Endothelial cell (in vitro differentiated cells): Measurements from ENCODE around the gene DCDC2B. TPM values are rescaled to one million over a fixed set of nuclear protein-coding genes. Genes with fewer than 3 reads are reported as not detected.
A peak's percentile ranks its signal among the peaks of the same experiment; 100 is the strongest.

ENCODE experiments used
- DNase-seq: peaks from one replicate; pipeline ENCODE4 v3.0.0; 2021; ENCODE audit warnings: low spot score
- H3K27ac Mint-ChIP-seq: one replicate; pipeline ENCODE4 v1.8.0; 2021; ENCODE audit warnings: mixed read lengths, inconsistent platforms; ENCODE audit not compliant: unreplicated experiment
- H3K27me3 Mint-ChIP-seq: one replicate; pipeline ENCODE4 v1.8.0; 2021; ENCODE audit warnings: mild to moderate bottlenecking, moderate library complexity, mixed read lengths, inconsistent platforms; ENCODE audit not compliant: unreplicated experiment
- H3K36me3 Mint-ChIP-seq: one replicate; pipeline ENCODE4 v1.8.0; 2021; ENCODE audit warnings: mild to moderate bottlenecking, low read depth, mixed read lengths, inconsistent platforms; ENCODE audit not compliant: unreplicated experiment
- H3K4me1 Mint-ChIP-seq: one replicate; pipeline ENCODE4 v1.8.0; 2021; ENCODE audit warnings: mild to moderate bottlenecking, mixed read lengths, inconsistent platforms; ENCODE audit not compliant: unreplicated experiment
- H3K4me3 Mint-ChIP-seq: one replicate; pipeline ENCODE4 v1.8.0; 2021; ENCODE audit warnings: mild to moderate bottlenecking, mixed read lengths, inconsistent platforms; ENCODE audit not compliant: unreplicated experiment
- H3K9me3 Mint-ChIP-seq: one replicate; pipeline ENCODE4 v1.8.0; 2021; ENCODE audit warnings: mixed read lengths, inconsistent platforms; ENCODE audit not compliant: unreplicated experiment
- CTCF ChIP-seq: fragments of 200-600 bp; sonication (generic); IDR thresholded peaks from one replicate; pipeline ENCODE4 v1.5.0; 2021; ENCODE audit warnings: antibody characterized with exemption; ENCODE audit not compliant: unreplicated experiment
- total RNA-seq: library from RNA; stranded (reverse); fragmentation: NEBNext Ultra II Directional; extraction: Animal tissue kit (Norgen Biotek cat#: 25700); gene quantifications from one replicate; pipeline ENCODE4 v1.2.1, GENCODE V29; 2021; ENCODE audit not compliant: unreplicated experiment

Gene DCDC2B
- total RNA-seq, 1 donor from 2014 or later: not detected

- no peak overlapping the region for H3K4me3 Mint-ChIP-seq
- H3K27me3 Mint-ChIP-seq: peaks cover 15% of the 10 kb centered on the region
- H3K27ac Mint-ChIP-seq: no peak overlapping the region
- no peaks in the 10 kb centered on the region for H3K9me3 Mint-ChIP-seq
- no peak for DNase-seq
- peaks cover 52% of the 10 kb centered on the region for H3K36me3 Mint-ChIP-seq
- TF ChIP-seq CTCF: no peak
- H3K4me1 Mint-ChIP-seq: peaks cover 26% of the 10 kb centered on the region
Measured at GRCh38 chr1:32195531-32195930, 13.4 kb upstream of the DCDC2B start.

GRCh38 chr1:32195972-32196823, 12.7 kb upstream of the DCDC2B start:
- Mint-ChIP-seq H3K4me1 (peaks cover 26% of the 10 kb centered on the region), H3K27ac (peak overlapping the region; percentile 48), H3K4me3 (peak overlapping the region; percentile 11), H3K27me3 (peaks cover 15% of the 10 kb centered on the region), H3K9me3 (no peaks in the 10 kb centered on the region), H3K36me3 (peaks cover 52% of the 10 kb centered on the region)
- no peak for TF ChIP-seq CTCF
- DNase-seq: no peak

GRCh38 chr1:32197074-32197473, 11.8 kb upstream of the DCDC2B start:
- no peak for DNase-seq
- no peaks in the 10 kb centered on the region for H3K9me3 Mint-ChIP-seq
- TF ChIP-seq CTCF: no peak
- H3K4me3 Mint-ChIP-seq: no peak overlapping the region
- H3K4me1 Mint-ChIP-seq: peaks cover 35% of the 10 kb centered on the region
- no peak overlapping the region for H3K27ac Mint-ChIP-seq
- H3K36me3 Mint-ChIP-seq: peaks cover 43% of the 10 kb centered on the region
- peaks cover 16% of the 10 kb centered on the region for H3K27me3 Mint-ChIP-seq

- DNase-seq: no peak
- H3K4me3 Mint-ChIP-seq: peak overlapping the region; percentile 84
- H3K27ac Mint-ChIP-seq: no peak overlapping the region
- H3K36me3 Mint-ChIP-seq: peaks cover 39% of the 10 kb centered on the region
- peaks cover 40% of the 10 kb centered on the region for H3K4me1 Mint-ChIP-seq
- H3K9me3 Mint-ChIP-seq: no peaks in the 10 kb centered on the region
- TF ChIP-seq CTCF: no peak
- H3K27me3 Mint-ChIP-seq: peaks cover 16% of the 10 kb centered on the region
Measured at GRCh38 chr1:32197837-32198236, 11.1 kb upstream of the DCDC2B start.

GRCh38 chr1:32198237-32199042, 10.4 kb upstream of the DCDC2B start:
- H3K9me3 Mint-ChIP-seq: no peaks in the 10 kb centered on the region
- peaks cover 40% of the 10 kb centered on the region for H3K4me1 Mint-ChIP-seq
- H3K27ac Mint-ChIP-seq: no peak overlapping the region
- H3K4me3 Mint-ChIP-seq: peak overlapping the region; percentile 84
- H3K36me3 Mint-ChIP-seq: peaks cover 33% of the 10 kb centered on the region
- DNase-seq: no peak
- TF ChIP-seq CTCF: no peak
- peaks cover 16% of the 10 kb centered on the region for H3K27me3 Mint-ChIP-seq
